ENCODE measurements around the gene SORCS1.

DNA sequence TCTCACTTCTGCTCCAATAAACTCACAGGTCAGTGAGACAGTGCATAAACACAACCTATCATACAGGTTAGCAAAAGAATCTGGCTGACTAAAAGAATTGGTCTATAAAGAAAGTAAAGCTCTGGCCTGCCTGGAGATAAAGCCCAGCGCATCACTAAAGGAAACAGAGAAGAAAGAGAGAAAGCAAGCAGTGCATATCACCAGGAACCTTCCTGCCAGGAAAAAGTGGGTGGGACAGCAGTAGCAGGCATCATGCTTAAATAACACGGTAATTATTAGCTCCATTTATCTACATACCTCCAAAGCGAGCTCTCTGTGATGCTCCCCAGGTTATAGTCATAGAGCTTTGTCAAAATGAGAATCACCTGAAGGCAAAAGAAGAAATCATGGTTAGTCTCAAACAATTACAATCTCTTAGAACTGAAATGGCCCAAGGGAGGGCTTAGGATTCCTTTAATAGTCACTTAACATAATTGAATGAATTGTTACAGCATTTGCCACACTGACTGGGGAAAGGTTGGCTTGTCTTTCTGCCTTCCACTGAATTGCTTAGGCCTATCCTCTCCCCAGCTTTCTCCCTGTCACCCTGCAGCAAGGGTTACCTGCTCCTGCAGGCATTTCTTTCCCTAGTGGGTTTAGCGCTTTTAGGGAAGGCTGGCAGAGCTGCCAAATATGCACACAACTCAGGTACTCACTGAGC, 208.1 kb downstream of the SORCS1 start:
- TF ChIP-seq, protein P1, sequence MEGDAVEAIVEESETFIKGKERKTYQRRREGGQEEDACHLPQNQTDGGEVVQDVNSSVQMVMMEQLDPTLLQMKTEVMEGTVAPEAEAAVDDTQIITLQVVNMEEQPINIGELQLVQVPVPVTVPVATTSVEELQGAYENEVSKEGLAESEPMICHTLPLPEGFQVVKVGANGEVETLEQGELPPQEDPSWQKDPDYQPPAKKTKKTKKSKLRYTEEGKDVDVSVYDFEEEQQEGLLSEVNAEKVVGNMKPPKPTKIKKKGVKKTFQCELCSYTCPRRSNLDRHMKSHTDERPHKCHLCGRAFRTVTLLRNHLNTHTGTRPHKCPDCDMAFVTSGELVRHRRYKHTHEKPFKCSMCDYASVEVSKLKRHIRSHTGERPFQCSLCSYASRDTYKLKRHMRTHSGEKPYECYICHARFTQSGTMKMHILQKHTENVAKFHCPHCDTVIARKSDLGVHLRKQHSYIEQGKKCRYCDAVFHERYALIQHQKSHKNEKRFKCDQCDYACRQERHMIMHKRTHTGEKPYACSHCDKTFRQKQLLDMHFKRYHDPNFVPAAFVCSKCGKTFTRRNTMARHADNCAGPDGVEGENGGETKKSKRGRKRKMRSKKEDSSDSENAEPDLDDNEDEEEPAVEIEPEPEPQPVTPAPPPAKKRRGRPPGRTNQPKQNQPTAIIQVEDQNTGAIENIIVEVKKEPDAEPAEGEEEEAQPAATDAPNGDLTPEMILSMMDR (IDR thresholded peaks at IDR 0.05), result no peak
- no peak for TF ChIP-seq EZH2 (IDR thresholded peaks at IDR 0.05)

All from neural progenitor cell (in vitro differentiated cells).